PC-3 (cell line): ENCODE measurements around the gene SLC4A5. TPM values are rescaled to one million over a fixed set of nuclear protein-coding genes. Genes with fewer than 3 reads are reported as not detected.

ENCODE experiments used
- ATAC-seq: fragments of 200-7000 bp; cut with Tn5 transposase; 2 replicates; pipeline ENCODE4 v1.9.1; 2020; ENCODE audit warnings: mild to moderate bottlenecking, moderate library complexity
- BruUV-seq: library from RNA; stranded (reverse); fragments of 400-500 nt; replicated peaks from 2 replicates; lab custom pipeline; 2021; lab: Mats Ljungman, UMichigan
- CTCF ChIA-PET: fragments of 300-600 bp; sonication (Branson Sonifier 250); formaldehyde crosslinking; loops from one replicate; lab custom pipeline; 2022; ENCODE audit warnings: antibody characterized with exemption; lab: Charles Lee
- POLR2A ChIA-PET: fragments of 300-600 bp; sonication (Branson Sonifier 250); formaldehyde crosslinking; loops from one replicate; lab custom pipeline; 2022; ENCODE audit warnings: antibody characterized with exemption; ENCODE audit not compliant: unreplicated experiment; lab: Charles Lee
- DNase-seq: peaks from one replicate; pipeline ENCODE4 v3.0.0-alpha.2; 2015
- H2AFZ ChIP-seq: fragments of 300-600 bp; sonication (generic); 2 replicates; pipeline ENCODE4 v1.6.0; 2016; ENCODE audit warnings: antibody characterized with exemption, low read length
- H3F3A ChIP-seq: fragments of 300-600 bp; sonication (generic); one replicate; pipeline ENCODE4 v1.6.0; 2017; ENCODE audit warnings: antibody characterized with exemption, low read length, control low read depth, mild to moderate bottlenecking; ENCODE audit not compliant: unreplicated experiment
- H3K27ac ChIP-seq: fragments of 300-600 bp; sonication (generic); 2 replicates; pipeline ENCODE4 v1.5.1; 2016; ENCODE audit warnings: mild to moderate bottlenecking, low read length
- H3K27me3 ChIP-seq: fragments of 300-600 bp; sonication (generic); 2 replicates; pipeline ENCODE4 v1.6.1; 2016; ENCODE audit warnings: low read length, mixed read lengths
- H3K36me3 ChIP-seq: fragments of 300-600 bp; sonication (generic); 2 replicates; pipeline ENCODE4 v1.6.1; 2016; ENCODE audit warnings: low read depth, mixed run types, low read length, mixed read lengths
- H3K4me1 ChIP-seq: fragments of 300-600 bp; sonication (generic); 2 replicates; pipeline ENCODE4 v1.5.1; 2016; ENCODE audit warnings: low read length; ENCODE audit not compliant: insufficient read depth
- H3K4me2 ChIP-seq: fragments of 300-600 bp; sonication (generic); 2 replicates; pipeline ENCODE4 v1.6.0; 2016; ENCODE audit warnings: low read length
- H3K4me3 ChIP-seq: fragments of 300-600 bp; sonication (generic); 2 replicates; pipeline ENCODE4 v1.5.1; 2016; ENCODE audit warnings: mild to moderate bottlenecking, low read length, mixed read lengths
- H3K79me2 ChIP-seq: fragments of 300-600 bp; sonication (generic); 2 replicates; pipeline ENCODE4 v1.6.1; 2017; ENCODE audit warnings: low read length, mixed read lengths
- H3K9ac ChIP-seq: fragments of 300-600 bp; sonication (generic); 2 replicates; pipeline ENCODE4 v1.6.0; 2016; ENCODE audit warnings: mild to moderate bottlenecking, low read length
- H3K9me2 ChIP-seq: fragments of 300-600 bp; sonication (generic); replicated peaks from 2 replicates; pipeline ENCODE4 v1.6.1; 2016; ENCODE audit warnings: mixed run types, low read length, mixed read lengths
- H3K9me3 ChIP-seq: fragments of 300-600 bp; sonication (generic); 2 replicates; pipeline ENCODE4 v1.6.1; 2016; ENCODE audit warnings: low read length, mixed read lengths
- H4K20me1 ChIP-seq: fragments of 300-600 bp; sonication (generic); 2 replicates; pipeline ENCODE4 v1.6.1; 2016; ENCODE audit warnings: low read length, mixed read lengths
- EZH2 ChIP-seq: fragments of 300-600 bp; sonication (generic); IDR thresholded peaks from one replicate; pipeline ENCODE4 v1.6.1; 2017; ENCODE audit warnings: antibody characterized with exemption, mild to moderate bottlenecking, low read length; ENCODE audit not compliant: unreplicated experiment
- EZH2phosphoT487 ChIP-seq: fragments of 300-600 bp; sonication (generic); IDR thresholded peaks from 2 replicates; pipeline ENCODE4 v1.6.1; 2018; ENCODE audit warnings: mild to moderate bottlenecking, antibody characterized with exemption, low read length, borderline replicate concordance
- intact Hi-C: fragments of 100-400 bp; cut with micrococcal nuclease; formaldehyde crosslinking; loops from 2 replicates; pipeline ENCODE4 v1.9.0; 2023
- total RNA-seq: library from RNA; depleted of rRNA; stranded (reverse); fragments of >200 nt; gene quantifications from 2 replicates; pipeline ENCODE4 v1.2.3, GENCODE V29; 2014
- TF ChIP-seq, protein P1 (sequence below): fragments of 300-600 bp; sonication (generic); conservative IDR thresholded peaks from 2 replicates; pipeline ENCODE4 v1.5.1; 2017; ENCODE audit warnings: antibody characterized with exemption, low read depth, mild to moderate bottlenecking, low read length

Gene SLC4A5
- total RNA-seq, 1 experiment from 2014 or later: 2.4 TPM

- Histone ChIP-seq H3K9me3 (no peaks in the 10 kb centered on the region), H3K4me2 (no peak overlapping the region), H3K9ac (no peak overlapping the region), H3K4me3 (no peak overlapping the region), H2AFZ (no peak overlapping the region), H3K9me2 (no peaks in the 10 kb centered on the region), H4K20me1 (no peaks in the 10 kb centered on the region), H3K36me3 (no peaks in the 10 kb centered on the region), H3K27me3 (no peaks in the 10 kb centered on the region), H3K79me2 (no peaks in the 10 kb centered on the region), H3F3A (no peaks in the 10 kb centered on the region), H3K27ac (no peak overlapping the region), H3K4me1 (no peaks in the 10 kb centered on the region)
- POLR2A ChIA-PET: no interaction called here
- intact Hi-C loops: no loop called here
- CTCF ChIA-PET: no interaction called here
- ATAC-seq: no peak
- DNase-seq: no peak
- BruUV-seq: no TSS peak
- no peak for TF ChIP-seq EZH2
- TF ChIP-seq, protein P1, sequence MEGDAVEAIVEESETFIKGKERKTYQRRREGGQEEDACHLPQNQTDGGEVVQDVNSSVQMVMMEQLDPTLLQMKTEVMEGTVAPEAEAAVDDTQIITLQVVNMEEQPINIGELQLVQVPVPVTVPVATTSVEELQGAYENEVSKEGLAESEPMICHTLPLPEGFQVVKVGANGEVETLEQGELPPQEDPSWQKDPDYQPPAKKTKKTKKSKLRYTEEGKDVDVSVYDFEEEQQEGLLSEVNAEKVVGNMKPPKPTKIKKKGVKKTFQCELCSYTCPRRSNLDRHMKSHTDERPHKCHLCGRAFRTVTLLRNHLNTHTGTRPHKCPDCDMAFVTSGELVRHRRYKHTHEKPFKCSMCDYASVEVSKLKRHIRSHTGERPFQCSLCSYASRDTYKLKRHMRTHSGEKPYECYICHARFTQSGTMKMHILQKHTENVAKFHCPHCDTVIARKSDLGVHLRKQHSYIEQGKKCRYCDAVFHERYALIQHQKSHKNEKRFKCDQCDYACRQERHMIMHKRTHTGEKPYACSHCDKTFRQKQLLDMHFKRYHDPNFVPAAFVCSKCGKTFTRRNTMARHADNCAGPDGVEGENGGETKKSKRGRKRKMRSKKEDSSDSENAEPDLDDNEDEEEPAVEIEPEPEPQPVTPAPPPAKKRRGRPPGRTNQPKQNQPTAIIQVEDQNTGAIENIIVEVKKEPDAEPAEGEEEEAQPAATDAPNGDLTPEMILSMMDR: no peak
- no peak for TF ChIP-seq EZH2phosphoT487
These were observed 15.6 kb downstream of the SLC4A5 start for GRCh38 chr2:74327627-74328026.

DNA sequence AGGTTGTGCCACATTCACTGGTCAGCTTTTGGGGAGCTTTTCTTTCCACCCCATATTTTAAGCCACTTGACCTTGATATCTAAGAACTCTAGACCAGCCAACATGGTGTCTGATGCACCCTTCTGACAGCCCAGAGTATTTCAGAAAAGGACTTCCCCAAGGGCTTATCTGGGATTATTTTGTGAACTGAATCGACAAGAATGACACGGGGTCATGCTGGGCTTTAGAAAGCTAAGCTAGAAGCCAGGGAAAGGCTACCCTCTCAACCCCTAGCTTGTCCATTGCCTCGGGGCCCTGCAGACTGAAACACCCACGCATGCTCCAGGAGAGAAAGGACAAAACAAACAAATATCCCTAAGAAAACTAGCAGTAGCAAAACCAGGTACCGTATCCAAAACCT, 16.0 kb downstream of the SLC4A5 start:
- no peaks in the 10 kb centered on the region for H3K9me2 ChIP-seq
- no peaks in the 10 kb centered on the region for H3K4me1 ChIP-seq
- intact Hi-C loops: no loop called here
- H3K36me3 ChIP-seq: no peaks in the 10 kb centered on the region
- no peak overlapping the region for H2AFZ ChIP-seq
- no peak for DNase-seq
- H3K9ac ChIP-seq: no peak overlapping the region
- ChIA-PET POLR2A (no interaction called here), CTCF (no interaction called here)
- H3K4me2 ChIP-seq: no peak overlapping the region
- no peak overlapping the region for H3K4me3 ChIP-seq
- no peaks in the 10 kb centered on the region for H4K20me1 ChIP-seq
- no peaks in the 10 kb centered on the region for H3K27me3 ChIP-seq
- ATAC-seq: no peak
- BruUV-seq: no TSS peak
- no peaks in the 10 kb centered on the region for H3K79me2 ChIP-seq
- H3K27ac ChIP-seq: no peak overlapping the region
- no peaks in the 10 kb centered on the region for H3K9me3 ChIP-seq
- TF ChIP-seq EZH2 (no peak), EZH2phosphoT487 (no peak)
- TF ChIP-seq, protein P1: no peak
- H3F3A ChIP-seq: no peaks in the 10 kb centered on the region

DNA sequence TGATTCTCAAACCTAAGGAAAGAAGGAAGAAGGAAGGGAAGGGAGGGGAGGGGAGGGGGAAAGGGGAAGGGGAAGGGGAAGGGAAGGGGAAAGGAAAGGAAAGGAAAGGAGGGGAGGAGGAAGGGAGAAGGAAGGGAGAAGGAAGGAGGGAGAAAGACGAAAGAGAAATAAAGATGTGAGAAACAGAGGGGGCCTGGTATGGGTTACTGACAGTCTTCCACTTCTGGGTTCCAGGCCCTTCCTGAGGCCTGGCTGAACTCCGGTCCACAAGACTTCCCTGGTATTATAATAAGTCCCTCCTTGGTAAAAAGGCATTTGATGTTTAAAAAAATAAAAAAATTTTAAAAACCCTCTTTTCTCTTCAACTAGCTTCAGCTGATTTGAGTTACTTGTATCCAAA, 17.4 kb downstream of the SLC4A5 start:
- H3K27ac ChIP-seq: no peak overlapping the region
- H4K20me1 ChIP-seq: no peaks in the 10 kb centered on the region
- H3K36me3 ChIP-seq: no peaks in the 10 kb centered on the region
- no peaks in the 10 kb centered on the region for H3K4me1 ChIP-seq
- H3K27me3 ChIP-seq: no peaks in the 10 kb centered on the region
- no peak overlapping the region for H3K4me3 ChIP-seq
- no peak for ATAC-seq
- no peak overlapping the region for H3K4me2 ChIP-seq
- POLR2A ChIA-PET: no interaction called here
- intact Hi-C loops: no loop called here
- H3K79me2 ChIP-seq: no peaks in the 10 kb centered on the region
- H2AFZ ChIP-seq: no peak overlapping the region
- no TSS peak for BruUV-seq
- CTCF ChIA-PET: interaction anchor here (1.3 kb wide), 1 partner anchor 9 kb away, joined by 4 read pairs; no protein-coding TSS in a partner anchor
- no peaks in the 10 kb centered on the region for H3F3A ChIP-seq
- no peak for DNase-seq
- no peak overlapping the region for H3K9ac ChIP-seq
- no peaks in the 10 kb centered on the region; the same call in 1 of the 2 replicates for H3K9me2 ChIP-seq
- TF ChIP-seq, protein P1: no peak
- TF ChIP-seq EZH2: no peak
- TF ChIP-seq EZH2phosphoT487: no peak
- H3K9me3 ChIP-seq: no peaks in the 10 kb centered on the region
